ENCODE results near the gene MAMDC2. TPM values are rescaled to one million over a fixed set of nuclear protein-coding genes. Genes with fewer than 3 reads are reported as not detected.

MAMDC2 gene
- polyA plus RNA-seq, 2 of the 4 experiments (the other 2 are of a cell fraction) = 0.30 to 0.34 TPM

GRCh38 chr9:70220216-70220615 lies 176.6 kb downstream of the MAMDC2 start:
- ChIA-PET CTCF (interaction anchor here (1.2 kb wide), 1 partner anchor 10 kb away, joined by 5 read pairs; no protein-coding TSS in a partner anchor), POLR2A (no interaction called here)
- ATAC-seq (no peak), DNase-seq (ENCODE audit: low read depth in 1 of 2, low spot score in 1 of 2) (no peak), FAIRE-seq (no peak)
- Histone ChIP-seq H3K27ac (no peak overlapping the region), H3K4me1 (no peaks in the 10 kb centered on the region), H3K4me2 (no peak overlapping the region), H3K4me3 (no peak overlapping the region), H3K9me3 (no peaks in the 10 kb centered on the region)
- WGBS (ENCODE audit: missing lambda C conversion rate) = 45% methylated on average over 2 of the region's 2 CpGs
- TF ChIP-seq CBX2 (IDR thresholded peaks at IDR 0.05; ENCODE audit: borderline replicate concordance, low read depth) (no peak), HES2 (IDR thresholded peaks at IDR 0.05) (no peak), REST (IDR thresholded peaks at IDR 0.05) (no peak), KDM5A (IDR thresholded peaks at IDR 0.05) (no peak), RAD21 (conservative IDR thresholded peaks at IDR 0.05 in 1 of 2, IDR thresholded peaks at IDR 0.05 in 1 of 2) (no peak), ELK1 (IDR thresholded peaks at IDR 0.05; ENCODE audit: low read depth, low read length) (no peak), CBX8 (IDR thresholded peaks at IDR 0.05) (no peak), HOXB13 (CRISPR knock-in tag; IDR thresholded peaks at IDR 0.05; ENCODE audit: low read depth) (no peak), KDM1A (IDR thresholded peaks at IDR 0.05; ENCODE audit: low read depth) (no peak), NPAS2 (CRISPR knock-in tag; IDR thresholded peaks at IDR 0.05; ENCODE audit: borderline replicate concordance) (no peak), EP300 (IDR thresholded peaks at IDR 0.05) (no peak), MAZ (IDR thresholded peaks at IDR 0.05; ENCODE audit: borderline replicate concordance, low read depth, low read length) (no peak), PBX3 (IDR thresholded peaks at IDR 0.05) (no peak), ZC3H11A (IDR thresholded peaks at IDR 0.05) (no peak), GATA3 (IDR thresholded peaks at IDR 0.05; ENCODE audit: borderline replicate concordance) (no peak), POLR2AphosphoS2 (conservative IDR thresholded peaks at IDR 0.05; ENCODE audit: low read length) (no peak), JUN (IDR thresholded peaks at IDR 0.05) (no peak)
- TF ChIP-seq, protein P1, sequence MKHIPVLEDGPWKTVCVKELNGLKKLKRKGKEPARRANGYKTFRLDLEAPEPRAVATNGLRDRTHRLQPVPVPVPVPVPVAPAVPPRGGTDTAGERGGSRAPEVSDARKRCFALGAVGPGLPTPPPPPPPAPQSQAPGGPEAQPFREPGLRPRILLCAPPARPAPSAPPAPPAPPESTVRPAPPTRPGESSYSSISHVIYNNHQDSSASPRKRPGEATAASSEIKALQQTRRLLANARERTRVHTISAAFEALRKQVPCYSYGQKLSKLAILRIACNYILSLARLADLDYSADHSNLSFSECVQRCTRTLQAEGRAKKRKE (CRISPR knock-in tag; IDR thresholded peaks at IDR 0.05; ENCODE audit: low read depth) = no peak
- TF ChIP-seq, protein P2, sequence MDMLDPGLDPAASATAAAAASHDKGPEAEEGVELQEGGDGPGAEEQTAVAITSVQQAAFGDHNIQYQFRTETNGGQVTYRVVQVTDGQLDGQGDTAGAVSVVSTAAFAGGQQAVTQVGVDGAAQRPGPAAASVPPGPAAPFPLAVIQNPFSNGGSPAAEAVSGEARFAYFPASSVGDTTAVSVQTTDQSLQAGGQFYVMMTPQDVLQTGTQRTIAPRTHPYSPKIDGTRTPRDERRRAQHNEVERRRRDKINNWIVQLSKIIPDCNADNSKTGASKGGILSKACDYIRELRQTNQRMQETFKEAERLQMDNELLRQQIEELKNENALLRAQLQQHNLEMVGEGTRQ (IDR thresholded peaks at IDR 0.05) = no peak
- TF ChIP-seq, protein P3, sequence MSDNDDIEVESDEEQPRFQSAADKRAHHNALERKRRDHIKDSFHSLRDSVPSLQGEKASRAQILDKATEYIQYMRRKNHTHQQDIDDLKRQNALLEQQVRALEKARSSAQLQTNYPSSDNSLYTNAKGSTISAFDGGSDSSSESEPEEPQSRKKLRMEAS (IDR thresholded peaks at IDR 0.05) = no peak
